Measurements from ENCODE around the gene DDI1. TPM values are rescaled to one million over a fixed set of nuclear protein-coding genes. Genes with fewer than 3 reads are reported as not detected.

Gene DDI1
- total and polyA plus RNA-seq, 2 experiments from 2014 or later: 0.13 TPM; not detected in 1

GRCh38 chr11:104064034-104064630 is 27.7 kb downstream of the DDI1 start:
- Mint-ChIP-seq H3K27me3 (ENCODE audit: insufficient read depth, low read depth, poor library complexity) (no peaks in the 10 kb centered on the region), H3K4me3 (no peak overlapping the region), H3K27ac (no peak overlapping the region), H3K4me1 (peaks cover 14% of the 10 kb centered on the region), H3K9me3 (no peaks in the 10 kb centered on the region), H3K36me3 (ENCODE audit: low read depth) (no peaks in the 10 kb centered on the region)
- Histone ChIP-seq H3K4me2 (no peak overlapping the region), H3K27ac (ENCODE audit: low read depth) (no peak overlapping the region), H3K4me3 (no peak overlapping the region), H3K9me2 (ENCODE audit: insufficient read depth) (no peaks in the 10 kb centered on the region; the same call in 1 of the 2 replicates), H4K20me1 (replicated peaks; ENCODE audit: insufficient read depth) (no peaks in the 10 kb centered on the region), H3K27me3 (ENCODE audit: insufficient read depth) (no peaks in the 10 kb centered on the region), H3K36me3 (ENCODE audit: insufficient read depth) (no peaks in the 10 kb centered on the region), H3K4me1 (ENCODE audit: insufficient read depth) (peaks cover 6% of the 10 kb centered on the region), H2AFZ (no peak overlapping the region), H3K79me2 (replicated peaks; ENCODE audit: insufficient read depth) (no peaks in the 10 kb centered on the region), H3F3A (replicated peaks; ENCODE audit: low read depth) (no peaks in the 10 kb centered on the region)
- ATAC-seq (no peak), DNase-seq (ENCODE audit: low spot score) (no peak)
- TF ChIP-seq, protein P1, sequence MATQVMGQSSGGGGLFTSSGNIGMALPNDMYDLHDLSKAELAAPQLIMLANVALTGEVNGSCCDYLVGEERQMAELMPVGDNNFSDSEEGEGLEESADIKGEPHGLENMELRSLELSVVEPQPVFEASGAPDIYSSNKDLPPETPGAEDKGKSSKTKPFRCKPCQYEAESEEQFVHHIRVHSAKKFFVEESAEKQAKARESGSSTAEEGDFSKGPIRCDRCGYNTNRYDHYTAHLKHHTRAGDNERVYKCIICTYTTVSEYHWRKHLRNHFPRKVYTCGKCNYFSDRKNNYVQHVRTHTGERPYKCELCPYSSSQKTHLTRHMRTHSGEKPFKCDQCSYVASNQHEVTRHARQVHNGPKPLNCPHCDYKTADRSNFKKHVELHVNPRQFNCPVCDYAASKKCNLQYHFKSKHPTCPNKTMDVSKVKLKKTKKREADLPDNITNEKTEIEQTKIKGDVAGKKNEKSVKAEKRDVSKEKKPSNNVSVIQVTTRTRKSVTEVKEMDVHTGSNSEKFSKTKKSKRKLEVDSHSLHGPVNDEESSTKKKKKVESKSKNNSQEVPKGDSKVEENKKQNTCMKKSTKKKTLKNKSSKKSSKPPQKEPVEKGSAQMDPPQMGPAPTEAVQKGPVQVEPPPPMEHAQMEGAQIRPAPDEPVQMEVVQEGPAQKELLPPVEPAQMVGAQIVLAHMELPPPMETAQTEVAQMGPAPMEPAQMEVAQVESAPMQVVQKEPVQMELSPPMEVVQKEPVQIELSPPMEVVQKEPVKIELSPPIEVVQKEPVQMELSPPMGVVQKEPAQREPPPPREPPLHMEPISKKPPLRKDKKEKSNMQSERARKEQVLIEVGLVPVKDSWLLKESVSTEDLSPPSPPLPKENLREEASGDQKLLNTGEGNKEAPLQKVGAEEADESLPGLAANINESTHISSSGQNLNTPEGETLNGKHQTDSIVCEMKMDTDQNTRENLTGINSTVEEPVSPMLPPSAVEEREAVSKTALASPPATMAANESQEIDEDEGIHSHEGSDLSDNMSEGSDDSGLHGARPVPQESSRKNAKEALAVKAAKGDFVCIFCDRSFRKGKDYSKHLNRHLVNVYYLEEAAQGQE (IDR thresholded peaks at IDR 0.05; ENCODE audit: unreplicated experiment): no peak
- no peak for TF ChIP-seq NANOG (IDR thresholded peaks at IDR 0.05; ENCODE audit: borderline replicate concordance)
- TF ChIP-seq JUNB (IDR thresholded peaks at IDR 0.05; ENCODE audit: unreplicated experiment): no peak
- no peak for TF ChIP-seq STAT1 (IDR thresholded peaks at IDR 0.05; ENCODE audit: unreplicated experiment)
- TF ChIP-seq ZNF462 (CRISPR knock-in tag; IDR thresholded peaks at IDR 0.05): no peak
- TF ChIP-seq POLR2AphosphoS5 (IDR thresholded peaks at IDR 0.05; ENCODE audit: low read depth): no peak
- no peak for TF ChIP-seq ZNF331 (CRISPR knock-in tag; IDR thresholded peaks at IDR 0.05; ENCODE audit: low read depth)
- no peak for TF ChIP-seq ZNF114 (CRISPR knock-in tag; IDR thresholded peaks at IDR 0.05)
- TF ChIP-seq CTCF (conservative IDR thresholded peaks at IDR 0.05; ENCODE audit: low read depth in 2 of 2): no peak
- TF ChIP-seq ETS1 (IDR thresholded peaks at IDR 0.05): no peak
- TF ChIP-seq CREB1 (CRISPR knock-in tag; IDR thresholded peaks at IDR 0.05; ENCODE audit: low read depth): no peak
- TF ChIP-seq EZH2phosphoT487 (IDR thresholded peaks at IDR 0.05; ENCODE audit: unreplicated experiment): no peak
- no peak for TF ChIP-seq EZH2 (IDR thresholded peaks at IDR 0.05; ENCODE audit: low read depth, unreplicated experiment)

Data from GM23338 (cell line).